PFSK-1 (cell line): ENCODE data around the gene AIP.

Experiments used
- FOXP2 ChIP-seq: optimal IDR thresholded peaks from 2 replicates; pipeline ENCODE3; 2011; ENCODE audit warnings: borderline replicate concordance, control low read depth, inconsistent platforms; ENCODE audit not compliant: insufficient read depth; ENCODE audit errors: extremely low read length, extremely low read depth
- POLR2AphosphoS5 ChIP-seq: IDR thresholded peaks from 2 replicates; pipeline ENCODE4 v1.6.1; 2012; ENCODE audit warnings: low read depth, mild to moderate bottlenecking, control low read depth, low read length, moderate library complexity
- TF ChIP-seq, protein P1 (sequence below), 2 experiments: IDR thresholded peaks; 2 replicates each; pipeline versions ENCODE4 v1.6.1 to v1.8.0; 2011 to 2012; ENCODE audit warnings: low read depth in 2 of 2, low read length in 2 of 2, control low read depth in 1 of 2, inconsistent platforms in 1 of 2, mild to moderate bottlenecking in 1 of 2, moderate library complexity in 1 of 2; ENCODE audit not compliant: insufficient read depth in 1 of 2

GRCh38 chr11:67538306-67538705 lies 55.5 kb downstream of the AIP start:
- TF ChIP-seq, protein P1, sequence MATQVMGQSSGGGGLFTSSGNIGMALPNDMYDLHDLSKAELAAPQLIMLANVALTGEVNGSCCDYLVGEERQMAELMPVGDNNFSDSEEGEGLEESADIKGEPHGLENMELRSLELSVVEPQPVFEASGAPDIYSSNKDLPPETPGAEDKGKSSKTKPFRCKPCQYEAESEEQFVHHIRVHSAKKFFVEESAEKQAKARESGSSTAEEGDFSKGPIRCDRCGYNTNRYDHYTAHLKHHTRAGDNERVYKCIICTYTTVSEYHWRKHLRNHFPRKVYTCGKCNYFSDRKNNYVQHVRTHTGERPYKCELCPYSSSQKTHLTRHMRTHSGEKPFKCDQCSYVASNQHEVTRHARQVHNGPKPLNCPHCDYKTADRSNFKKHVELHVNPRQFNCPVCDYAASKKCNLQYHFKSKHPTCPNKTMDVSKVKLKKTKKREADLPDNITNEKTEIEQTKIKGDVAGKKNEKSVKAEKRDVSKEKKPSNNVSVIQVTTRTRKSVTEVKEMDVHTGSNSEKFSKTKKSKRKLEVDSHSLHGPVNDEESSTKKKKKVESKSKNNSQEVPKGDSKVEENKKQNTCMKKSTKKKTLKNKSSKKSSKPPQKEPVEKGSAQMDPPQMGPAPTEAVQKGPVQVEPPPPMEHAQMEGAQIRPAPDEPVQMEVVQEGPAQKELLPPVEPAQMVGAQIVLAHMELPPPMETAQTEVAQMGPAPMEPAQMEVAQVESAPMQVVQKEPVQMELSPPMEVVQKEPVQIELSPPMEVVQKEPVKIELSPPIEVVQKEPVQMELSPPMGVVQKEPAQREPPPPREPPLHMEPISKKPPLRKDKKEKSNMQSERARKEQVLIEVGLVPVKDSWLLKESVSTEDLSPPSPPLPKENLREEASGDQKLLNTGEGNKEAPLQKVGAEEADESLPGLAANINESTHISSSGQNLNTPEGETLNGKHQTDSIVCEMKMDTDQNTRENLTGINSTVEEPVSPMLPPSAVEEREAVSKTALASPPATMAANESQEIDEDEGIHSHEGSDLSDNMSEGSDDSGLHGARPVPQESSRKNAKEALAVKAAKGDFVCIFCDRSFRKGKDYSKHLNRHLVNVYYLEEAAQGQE (IDR thresholded peaks at IDR 0.05; ENCODE audit: insufficient read depth in 1 of 2, low read depth in 2 of 2, low read length in 2 of 2), result no peak
- no peak for TF ChIP-seq POLR2AphosphoS5
- no peak for TF ChIP-seq FOXP2
